ENCODE measurements around the gene PNMA6F. TPM values are rescaled to one million over a fixed set of nuclear protein-coding genes. Genes with fewer than 3 reads are reported as not detected.

PNMA6F gene
- polyA plus RNA-seq, 1 experiment = not detected

Small RNA genes within 50 kb of the gene (small RNA-seq; reads per million reads assigned to genes)
- not detected for gene AC152007.1 (ENCODE audit: insufficient read length, low read depth)

Other genes with a start within 250 kb of the PNMA6F start
- gene PNMA6A, start 249.3 kb downstream of the PNMA6F start, polyA plus RNA-seq (2011; rRNA removed) = 0.15 and 0.30 TPM in 2 replicates
- gene MAGEA1, start 142.5 kb downstream of the PNMA6F start, polyA plus RNA-seq (2011; rRNA removed) = not detected in 2 replicates
- gene ZNF275, start 12.4 kb upstream of the PNMA6F start, polyA plus RNA-seq (2011; rRNA removed) = 13.7 and 15.0 TPM in 2 replicates
- not detected in 2 replicates for gene PNMA6E, start 79.6 kb upstream of the PNMA6F start, polyA plus RNA-seq (2011; rRNA removed)
- 0.02 TPM in 2 replicates for gene ZFP92, start 89.7 kb upstream of the PNMA6F start, polyA plus RNA-seq (2011; rRNA removed)
- gene TREX2, start 124.3 kb upstream of the PNMA6F start, polyA plus RNA-seq (2011; rRNA removed) = not detected in 2 replicates
- 13.2 and 16.5 TPM in 2 replicates for gene HAUS7, start 148.8 kb upstream of the PNMA6F start, polyA plus RNA-seq (2011; rRNA removed)
- 97.2 and 143 TPM in 2 replicates for gene BGN, start 173.2 kb upstream of the PNMA6F start, polyA plus RNA-seq (2011; rRNA removed)
- gene ATP2B3, start 195.9 kb upstream of the PNMA6F start, polyA plus RNA-seq (2011; rRNA removed) = 0.01 TPM in 1 of 2 replicates, not detected in the other

All from AG04450 (cell line).